ENCODE data around the gene PLA2G4A.

DNA sequence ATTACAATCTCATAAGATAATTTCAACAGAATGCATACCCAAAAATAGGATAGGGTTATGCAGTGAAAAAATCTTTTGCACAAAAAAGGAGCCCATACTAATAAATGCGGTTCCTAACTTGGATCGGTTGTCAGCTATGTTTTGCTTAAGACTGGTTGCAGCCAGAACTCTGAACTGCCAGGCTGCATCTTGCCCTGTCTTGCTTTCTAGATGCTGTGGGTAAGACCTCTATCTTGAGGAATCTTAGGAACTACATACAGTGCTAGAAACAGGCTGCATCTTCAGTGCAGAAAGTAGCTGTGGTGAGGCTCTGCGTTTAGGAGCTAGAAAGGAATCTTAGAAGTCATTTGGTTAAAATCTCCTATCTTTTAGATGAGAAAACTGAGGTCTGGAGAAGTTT lies 45.6 kb upstream of the PLA2G4A start:
- TF ChIP-seq POLR2A (IDR thresholded peaks at IDR 0.05; ENCODE audit: low read length): no peak
- TF ChIP-seq GATA1 (IDR thresholded peaks at IDR 0.05; ENCODE audit: low read depth, low read length): no peak

Measured in erythroblast (primary cell).